NT2/D1 (cell line): ENCODE measurements around the gene MCF2L.

Experiments used
- YY1 ChIP-seq: IDR thresholded peaks from 2 replicates; pipeline ENCODE4 v1.6.1; 2011; ENCODE audit not compliant: insufficient read length, insufficient read depth
- ZNF274 ChIP-seq: IDR thresholded peaks from 2 replicates; pipeline ENCODE4 v1.6.1; 2011; ENCODE audit warnings: mild to moderate bottlenecking, low read depth, low read length

DNA sequence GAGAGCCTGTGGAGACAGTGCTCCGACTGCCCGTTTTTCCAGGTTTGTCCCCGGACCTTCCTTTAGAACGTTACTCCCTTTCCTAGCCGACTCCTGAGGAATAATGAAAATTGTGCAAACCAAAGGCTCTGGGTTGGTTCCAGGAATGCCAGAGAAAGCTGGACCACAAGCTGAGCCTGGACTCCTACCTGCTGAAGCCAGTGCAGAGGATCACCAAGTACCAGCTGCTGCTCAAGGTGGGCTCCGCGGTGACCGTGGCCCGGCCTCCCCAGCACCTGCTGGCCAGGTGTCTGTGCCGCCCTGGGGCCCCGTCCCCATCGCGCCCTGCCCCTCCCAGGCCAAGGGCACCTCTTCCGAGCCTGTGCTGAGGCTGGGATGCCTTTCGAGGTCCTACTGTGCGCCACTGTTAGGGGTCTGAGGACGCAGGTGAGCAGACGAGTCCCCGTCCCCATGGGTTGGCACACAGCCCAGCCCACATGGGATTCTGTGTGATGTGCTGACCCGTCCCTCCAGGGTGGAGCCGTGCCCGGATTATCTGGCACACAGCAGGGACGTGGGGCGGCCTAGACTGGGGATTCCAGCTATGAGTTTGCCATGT, 116.0 kb downstream of the MCF2L start:
- TF ChIP-seq ZNF274 (no peak), YY1 (no peak)
